Right cardiac atrium (tissue), 5 donors: ENCODE measurements around the gene CLIC2. TPM values are rescaled to one million over a fixed set of nuclear protein-coding genes. Genes with fewer than 3 reads are reported as not detected.
A peak's percentile ranks its signal among the peaks of the same experiment; 100 is the strongest.
"Not testable (repeated sequence)": the region's sequence is repeated elsewhere in the genome, so short reads cannot be mapped to it uniquely, and the experiment has no call there.

Experiments
- ATAC-seq, 2 donors: fragments of 200-7000 bp; cut with Tn5 transposase; one replicate each; pipeline versions ENCODE4 v1.8.0 to v1.9.1; 2020; ENCODE audit warnings: moderate library complexity in 2 of 2, mild to moderate bottlenecking in 1 of 2
- DNase-seq, 3 donors: peaks; one replicate each; pipeline ENCODE4 v3.0.0-alpha.2; 2020
- H3K27ac ChIP-seq: one replicate; pipeline ENCODE4 v1.5.1; 2013; ENCODE audit warnings: mild to moderate bottlenecking, low read length, control low read depth, moderate library complexity
- H3K27me3 ChIP-seq: one replicate; pipeline ENCODE4 v1.6.1; 2013; ENCODE audit not compliant: control insufficient read depth, insufficient read depth
- H3K4me1 ChIP-seq: one replicate; pipeline ENCODE4 v1.6.1; 2013; ENCODE audit warnings: low read length; ENCODE audit not compliant: control insufficient read depth, insufficient read depth
- H3K4me3 ChIP-seq: one replicate; pipeline ENCODE4 v1.5.1; 2013; ENCODE audit warnings: low read length, control low read depth
- H3K9me3 ChIP-seq: one replicate; pipeline ENCODE4 v1.6.1; 2013; ENCODE audit warnings: low read length; ENCODE audit not compliant: control insufficient read depth
- WGBS: extraction: QIAGEN DNeasy Blood & Tissue Kit; methylation state at CpG from one replicate; pipeline ENCODE4 v1.1.7; 2013; 5-methylcytosine and 5-hydroxymethylcytosine counted together
- intact Hi-C, 4 donors: fragments of 100-400 bp; cut with DNase I; formaldehyde crosslinking; loops; one replicate each; pipeline versions ENCODE4 v1.11.0 to v1.14.0; 2022 to 2023
- polyA plus RNA-seq: library from polyadenylated mRNA; stranded (reverse); fragments of 200-250 nt; gene quantifications from one replicate; pipeline ENCODE4 v1.2.3, GENCODE V29; 2013
- total RNA-seq, 4 donors: library from RNA; stranded (reverse); fragmentation: NEBNext Ultra II Directional; extraction: Animal tissue kit (Norgen Biotek cat#: 25700); gene quantifications; one replicate each; pipeline ENCODE4 v1.2.1, GENCODE V29; 2021
- donor health status: healthy with polysubstance abuse.
- donor health status: DM: no; HTN: yes; CAD: no.
- donor health status: DM: no; HTN: no; CAD: no.
- donor health status: DM: no; HTN: yes; CAD: no; lungs with severe emphysema.
- donor health status: DM: yes; HTN: yes; CAD: no.

Gene CLIC2
- total and polyA plus RNA-seq, 5 donors, result 7.7 to 23.3 (median 17.4) TPM

DNA sequence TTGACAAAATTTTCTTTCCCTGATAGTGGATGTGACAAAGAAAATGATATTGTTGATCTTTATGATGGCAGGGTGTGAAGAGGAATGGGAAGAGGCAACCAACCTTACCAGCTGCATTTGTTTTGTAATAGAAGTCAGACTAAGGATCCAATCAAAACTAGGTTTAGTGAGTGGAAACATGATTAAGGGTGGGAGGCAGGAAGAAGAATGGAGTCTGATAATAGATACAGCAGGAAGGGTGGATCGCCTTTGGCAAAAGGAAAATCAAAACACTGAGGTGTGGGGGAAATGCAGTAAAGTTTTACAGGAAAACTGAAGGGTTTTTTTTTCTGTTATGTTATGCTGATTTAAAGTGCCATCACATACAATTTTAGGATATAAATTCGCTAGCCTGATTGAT is 3.4 kb downstream of the CLIC2 start:
- Histone ChIP-seq H3K4me1 (no peaks in the 10 kb centered on the region), H3K9me3 (no peaks in the 10 kb centered on the region), H3K4me3 (no peak overlapping the region), H3K27ac (no peak overlapping the region), H3K27me3 (no peaks in the 10 kb centered on the region)
- intact Hi-C loops, result no loop called here
- WGBS, result 49% methylated on average over 2 of the region's 2 CpGs
- no peak for DNase-seq
- peak in 1 of 2 donors; percentile 72 for ATAC-seq

DNA sequence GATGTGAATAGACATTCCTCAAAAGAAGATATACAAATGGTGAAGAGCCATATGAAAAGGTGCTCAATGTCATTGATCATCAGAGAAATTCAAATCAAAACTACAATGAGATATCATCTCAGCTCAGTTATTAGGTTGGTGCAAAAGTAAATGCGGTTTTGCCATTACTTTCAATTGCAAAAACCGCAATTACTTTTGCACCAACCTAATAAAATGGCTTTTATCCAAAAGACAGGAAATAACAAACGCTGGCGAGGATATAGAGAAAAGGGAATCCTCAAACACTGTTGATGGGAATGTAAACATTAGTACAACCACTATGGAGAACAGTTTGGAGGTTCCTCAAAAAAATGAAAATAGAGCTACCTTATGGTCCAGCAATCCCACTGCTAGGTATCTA is 5.1 kb downstream of the CLIC2 start:
- ATAC-seq (no peak), DNase-seq (no peak)
- no peaks in the 10 kb centered on the region for H3K9me3 ChIP-seq
- no peak overlapping the region for H3K4me3 ChIP-seq
- intact Hi-C loops, result no loop called here
- no peak overlapping the region for H3K27ac ChIP-seq
- whole genome bisulfite sequencing, result 73% methylated on average over 4 of the region's 4 CpGs
- no peaks in the 10 kb centered on the region for H3K4me1 ChIP-seq
- H3K27me3 ChIP-seq, result no peaks in the 10 kb centered on the region

DNA sequence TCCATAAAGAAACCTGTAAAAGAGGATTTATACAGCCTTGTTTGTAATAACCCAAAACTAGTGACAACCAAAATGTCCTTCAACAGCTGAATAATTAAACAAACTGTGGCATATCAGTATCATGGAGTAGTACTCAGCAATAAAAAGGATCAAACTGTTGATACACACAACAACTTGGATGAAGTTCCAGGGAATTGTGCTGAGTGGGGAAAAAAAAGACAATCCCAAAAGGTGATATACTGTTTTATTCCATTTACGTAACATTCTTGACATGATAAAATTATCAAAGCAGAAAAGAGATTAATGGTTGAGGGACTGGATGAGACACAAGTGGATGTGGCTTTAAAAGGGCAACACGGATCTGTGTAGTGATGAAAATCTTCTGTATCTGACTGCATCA is 7.8 kb downstream of the CLIC2 start:
- DNase-seq, result no peak
- Histone ChIP-seq H3K27ac (no peak overlapping the region), H3K4me1 (no peaks in the 10 kb centered on the region), H3K27me3 (no peaks in the 10 kb centered on the region), H3K9me3 (no peaks in the 10 kb centered on the region), H3K4me3 (no peak overlapping the region)
- intact Hi-C loops, result no loop called here
- WGBS, result 81% methylated on average over 2 of the region's 2 CpGs
- no peak for ATAC-seq

DNA sequence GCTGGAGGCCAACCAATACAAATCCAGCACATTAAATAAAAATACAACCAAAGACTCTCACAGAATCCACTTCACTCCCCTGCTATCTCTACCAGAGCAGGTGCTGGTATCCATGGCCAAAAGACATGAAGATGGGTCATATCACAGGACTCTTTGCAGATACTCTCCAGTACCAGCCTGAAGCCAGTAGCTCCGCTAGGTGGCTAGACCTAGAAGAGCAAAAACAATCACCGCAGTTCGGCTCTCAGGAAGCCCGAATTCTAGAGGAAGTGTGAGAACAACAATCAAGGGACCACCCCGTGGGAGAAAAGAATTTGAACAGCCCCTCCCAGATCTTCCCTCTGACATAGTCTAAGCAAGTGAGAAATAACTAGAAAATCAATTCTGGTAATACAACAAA is 20.2 kb downstream of the CLIC2 start:
- intact Hi-C loops, result no loop called here
- H3K27me3 ChIP-seq, result no peaks in the 10 kb centered on the region
- ATAC-seq (no peak), DNase-seq (no peak)
- no peak overlapping the region for H3K4me3 ChIP-seq
- WGBS, result 59% methylated on average over 5 of the region's 5 CpGs
- no peak overlapping the region for H3K27ac ChIP-seq
- no peaks in the 10 kb centered on the region for H3K9me3 ChIP-seq
- H3K4me1 ChIP-seq, result no peaks in the 10 kb centered on the region

DNA sequence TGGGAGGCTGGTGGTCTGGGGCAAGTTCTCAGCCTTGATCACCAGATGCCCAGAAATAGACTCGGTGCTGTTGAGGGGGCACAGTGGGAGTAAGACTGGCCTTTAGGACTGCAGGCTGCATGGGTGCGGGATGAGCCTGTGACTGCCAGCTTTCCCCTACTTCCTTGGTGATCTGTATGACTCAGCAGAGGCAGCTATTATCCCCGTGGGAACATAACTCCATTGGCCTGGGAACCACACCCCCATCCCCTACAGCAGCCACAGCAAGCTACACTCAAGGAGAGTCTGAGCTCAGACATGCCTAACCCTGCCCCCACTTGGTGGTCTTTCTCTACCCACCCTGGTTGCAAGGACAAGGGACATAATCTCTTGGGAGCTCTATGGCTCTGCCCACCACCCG is 20.6 kb downstream of the CLIC2 start:
- WGBS, result 81% methylated on average over 4 of the region's 4 CpGs
- ATAC-seq, result no peak

DNA sequence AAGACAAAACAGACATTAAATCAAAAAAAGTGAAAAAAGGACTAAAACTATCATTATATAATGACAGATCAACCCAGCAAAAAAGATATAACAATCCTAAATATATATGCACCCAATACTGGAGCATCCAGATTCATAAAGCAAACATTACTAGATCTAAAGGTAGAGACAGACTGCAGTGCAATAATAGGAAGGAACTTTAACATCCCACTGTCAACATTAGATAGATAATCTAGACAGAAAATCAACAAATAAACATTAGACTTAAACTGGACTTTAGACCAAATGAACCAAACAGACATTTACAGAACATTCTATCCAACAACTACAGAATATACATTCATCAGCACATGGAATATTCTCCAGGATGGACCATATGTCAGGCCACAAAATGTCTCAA is 40.6 kb downstream of the CLIC2 start:
- ATAC-seq, result no peak
- no peaks in the 10 kb centered on the region for H3K27me3 ChIP-seq
- no peaks in the 10 kb centered on the region for H3K9me3 ChIP-seq
- H3K4me3 ChIP-seq, result no peak overlapping the region
- no peaks in the 10 kb centered on the region for H3K4me1 ChIP-seq
- DNase-seq, result no peak
- intact Hi-C loops, result no loop called here
- no peak overlapping the region for H3K27ac ChIP-seq

More for the DNA sequence above, 20.6 kb downstream of the CLIC2 start:
- no peak for DNase-seq
- H3K4me3 ChIP-seq, result no peak overlapping the region
- H3K9me3 ChIP-seq, result no peaks in the 10 kb centered on the region
- H3K27me3 ChIP-seq, result no peaks in the 10 kb centered on the region
- no peak overlapping the region for H3K27ac ChIP-seq
- H3K4me1 ChIP-seq, result no peaks in the 10 kb centered on the region
- intact Hi-C loops, result no loop called here

DNA sequence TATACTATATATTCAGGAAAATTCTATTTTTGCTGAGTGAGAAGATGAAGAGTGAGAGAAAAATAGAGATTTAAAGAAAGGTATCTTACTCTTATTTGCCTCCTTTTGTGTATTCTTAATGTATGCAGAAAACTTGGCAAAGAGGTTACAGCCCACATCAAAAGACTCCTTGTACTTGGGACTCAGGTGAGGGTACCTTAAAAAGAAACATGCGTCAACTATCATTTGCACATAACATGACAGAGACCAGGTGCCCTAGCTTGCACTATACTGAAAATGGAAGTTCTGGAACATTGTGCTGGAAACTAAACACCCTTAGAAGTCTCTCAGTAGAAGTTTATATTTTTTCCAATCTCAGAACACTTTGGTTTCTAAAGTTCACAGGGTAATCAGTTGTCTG is 54.5 kb downstream of the CLIC2 start:
- Histone ChIP-seq H3K27me3 (no peaks in the 10 kb centered on the region), H3K27ac (no peak overlapping the region), H3K9me3 (no peaks in the 10 kb centered on the region), H3K4me3 (no peak overlapping the region), H3K4me1 (no peaks in the 10 kb centered on the region)
- WGBS, result 93% methylated on average over 1 of the region's 1 CpG
- no peak for ATAC-seq
- DNase-seq, result no peak
- intact Hi-C loops, result no loop called here

DNA sequence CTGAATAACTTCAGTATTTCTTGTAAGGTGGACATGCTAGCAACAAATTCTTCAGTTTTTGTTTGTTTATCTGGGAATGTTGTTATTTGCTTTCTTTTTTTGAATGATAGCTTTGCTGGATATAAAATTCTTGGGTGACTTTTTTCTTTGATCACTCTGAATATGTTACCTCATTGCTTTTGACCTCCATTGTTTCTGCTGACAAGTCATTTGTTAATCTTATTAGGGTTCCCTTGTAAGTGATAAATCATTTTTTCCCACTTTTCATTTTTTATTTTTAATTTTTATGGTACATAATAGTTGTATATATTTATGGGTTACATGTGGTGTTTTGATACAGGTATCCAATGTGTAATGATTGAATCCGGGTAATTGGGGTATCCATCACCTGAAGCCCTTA is 63.4 kb downstream of the CLIC2 start:
- ATAC-seq (no peak), DNase-seq (no peak)
- Histone ChIP-seq H3K4me1 (no peaks in the 10 kb centered on the region), H3K27ac (no peak overlapping the region), H3K27me3 (no peaks in the 10 kb centered on the region), H3K4me3 (no peak overlapping the region), H3K9me3 (no peaks in the 10 kb centered on the region)
- 100% methylated on average over 1 of the region's 1 CpG for WGBS
- intact Hi-C loops, result no loop called here

DNA sequence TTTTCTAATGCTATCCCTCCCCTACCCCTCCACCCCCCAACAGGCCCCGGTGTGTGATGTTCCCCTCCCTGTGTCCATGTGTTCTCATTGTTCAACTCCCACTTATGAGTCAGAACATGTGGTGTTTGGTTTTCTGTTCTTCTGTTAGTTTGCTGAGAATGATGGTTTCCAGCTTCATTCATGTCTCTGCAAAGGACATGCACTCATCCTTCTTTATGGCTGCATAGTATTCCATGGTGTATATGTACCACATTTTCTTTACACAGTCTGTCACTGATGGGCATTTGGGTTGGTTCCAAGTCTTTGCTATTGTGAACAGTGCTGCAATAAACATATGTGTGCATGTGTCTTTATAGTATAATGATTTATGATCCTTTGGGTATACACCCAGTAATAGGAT is 66.4 kb downstream of the CLIC2 start:
- H3K27me3 ChIP-seq, H3K27ac ChIP-seq, H3K9me3 ChIP-seq, DNase-seq, H3K4me1 ChIP-seq, ATAC-seq, H3K4me3 ChIP-seq, intact Hi-C loops: not testable (repeated sequence)
- 83% methylated on average over 1 of the region's 1 CpG for WGBS

DNA sequence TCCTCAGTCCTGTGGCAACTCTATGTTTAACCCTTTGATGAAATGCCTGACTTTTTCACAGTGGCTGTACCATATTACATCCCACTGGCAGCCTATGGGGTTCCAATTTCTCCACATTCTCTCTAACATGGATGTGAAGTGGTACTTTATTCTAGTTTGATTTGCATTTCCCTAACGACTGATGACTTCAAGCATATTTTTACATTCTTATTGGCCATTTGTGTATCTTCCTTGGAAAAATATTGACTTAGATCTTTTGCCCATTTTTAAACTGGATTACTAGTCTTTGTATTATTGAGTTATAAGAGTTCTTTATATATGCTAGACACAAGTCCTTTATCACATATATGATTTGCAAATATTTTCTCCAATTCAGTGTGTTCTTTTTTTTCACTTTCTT is 68.0 kb downstream of the CLIC2 start:
- ATAC-seq, result no peak
- WGBS, result 86% methylated on average over 1 of the region's 1 CpG
- Histone ChIP-seq H3K27me3 (no peaks in the 10 kb centered on the region), H3K9me3 (no peaks in the 10 kb centered on the region), H3K4me3 (no peak overlapping the region), H3K27ac (no peak overlapping the region), H3K4me1 (no peaks in the 10 kb centered on the region)
- DNase-seq, result no peak
- intact Hi-C loops, result no loop called here

DNA sequence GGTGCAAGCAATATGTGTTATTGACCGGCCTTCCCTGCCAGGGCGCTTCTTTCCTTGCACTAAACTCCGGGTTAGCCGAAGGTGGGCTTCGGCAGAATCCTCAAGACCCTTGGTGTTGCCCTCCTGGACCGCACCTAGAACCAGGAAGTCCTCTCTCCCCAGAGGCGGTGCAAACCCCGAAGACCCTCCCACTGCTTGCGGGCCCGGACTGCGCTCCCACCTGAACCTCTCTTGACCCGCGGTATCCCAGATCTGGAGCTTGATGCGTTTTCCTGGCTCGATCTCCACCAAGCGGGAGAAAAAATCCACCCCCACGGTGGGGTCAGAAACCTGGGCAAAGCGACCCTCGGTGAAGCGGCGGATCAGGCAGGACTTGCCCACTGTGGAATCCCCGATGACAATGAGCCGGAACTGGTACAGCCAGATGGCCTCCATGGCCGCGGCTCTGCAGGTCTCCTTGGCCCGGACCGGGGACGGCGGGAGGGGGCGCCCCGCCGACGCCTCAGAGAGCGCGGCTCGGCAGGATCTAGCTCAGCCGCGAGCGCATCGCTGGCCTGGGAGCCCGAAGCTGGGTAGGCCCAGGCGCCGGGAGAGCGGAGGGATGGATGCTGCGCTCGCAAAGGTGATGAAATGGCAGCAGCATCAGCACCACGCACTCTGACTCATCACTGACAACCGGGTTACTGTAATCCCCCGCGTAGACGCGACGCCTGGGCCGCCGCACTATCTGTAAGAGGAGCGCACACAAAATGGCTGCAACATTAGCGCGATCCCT is 70.4 kb downstream of the CLIC2 start, which contains the start of gene RAB39B:
Gene RAB39B (minus strand): TSS at position 638 of the 775 bp plus-strand sequence. CDS start 203 bp downstream, at position 435.
- peak within 1 kb of the TSS; percentile 41 for H3K4me3 ChIP-seq
- WGBS, result 3% methylated on average over 58 of the region's 58 CpGs
- intact Hi-C loops, result no loop called here
- H3K27ac ChIP-seq, result no peak within 1 kb of the TSS
- H3K4me1 ChIP-seq, result no peaks in the 10 kb centered on the region
- ATAC-seq, result peak; percentile 89 to 95
- no peaks in the 10 kb centered on the region for H3K9me3 ChIP-seq
- H3K27me3 ChIP-seq, result no peaks in the 10 kb centered on the region
- DNase-seq, result peak; percentile 64 to 81 (median 72)
